Measurements from ENCODE around the gene MYH1.
"Not testable (repeated sequence)": the region's sequence is repeated elsewhere in the genome, so short reads cannot be mapped to it uniquely, and the experiment has no call there.

The MYH1 gene

DNA sequence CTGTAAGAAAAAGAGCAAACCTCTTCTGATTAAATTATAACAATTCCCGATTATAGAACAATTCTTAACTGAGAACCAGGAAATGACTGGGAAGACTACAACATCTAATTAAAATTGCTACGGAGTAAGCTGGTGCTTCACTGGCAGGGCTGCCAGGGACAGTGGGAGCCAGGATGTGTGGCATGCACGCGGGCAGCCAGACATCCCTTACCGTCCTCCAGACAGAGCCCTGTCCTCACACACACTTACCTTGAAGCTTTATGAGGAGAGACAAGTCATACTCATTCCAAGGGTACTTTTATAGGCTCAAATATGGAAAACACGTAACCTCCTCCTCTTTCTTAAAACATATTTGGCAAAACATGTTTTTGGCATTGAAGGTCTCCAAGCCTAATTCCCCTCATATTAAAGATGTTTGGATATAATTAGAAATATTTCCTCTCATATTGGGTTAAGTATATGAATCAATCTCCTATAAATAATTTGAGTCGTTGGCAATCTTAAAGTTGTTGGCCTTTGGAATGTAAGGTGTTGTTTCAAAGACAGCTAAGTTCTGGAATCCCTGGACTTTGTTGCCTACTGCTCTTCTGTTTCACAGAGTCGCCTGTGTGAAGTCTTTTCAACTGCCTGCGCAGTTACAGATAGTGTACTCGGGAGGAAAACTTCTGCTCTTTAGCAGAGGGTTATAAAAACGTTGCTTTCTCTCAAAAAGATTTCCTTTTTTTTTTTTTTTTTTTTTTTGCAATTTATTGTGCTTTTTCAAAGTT lies at the start of gene MYH1:
Gene MYH1 (minus strand): TSS at position 272 of the 767 bp plus-strand sequence. CDS start 1,900 bp downstream, outside the sequence.
- DNase-seq, result no peak

GRCh38 chr17:10563991-10564660 lies 45.8 kb upstream of the MYH1 start:
- DNase-seq, result no peak

DNA sequence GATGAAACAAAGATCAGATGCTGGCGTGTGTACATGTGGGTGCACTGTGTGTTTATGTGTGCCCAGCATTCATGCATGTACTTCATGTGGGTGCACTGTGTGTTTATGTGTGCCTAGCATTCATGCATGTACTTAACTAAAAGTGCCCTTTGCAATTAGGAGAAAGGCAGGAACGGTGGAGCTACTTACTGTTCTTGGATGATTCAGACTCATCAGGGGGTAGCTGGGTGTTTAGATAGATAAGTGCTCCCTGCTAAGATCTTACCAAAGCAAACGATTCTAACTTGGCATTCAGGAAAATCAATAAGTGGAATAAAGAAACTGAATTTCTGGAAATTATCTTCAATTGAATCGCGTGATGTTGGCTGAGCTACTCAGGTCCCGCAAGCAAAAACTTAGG lies 39.7 kb upstream of the MYH1 start:
- no peak for DNase-seq

DNA sequence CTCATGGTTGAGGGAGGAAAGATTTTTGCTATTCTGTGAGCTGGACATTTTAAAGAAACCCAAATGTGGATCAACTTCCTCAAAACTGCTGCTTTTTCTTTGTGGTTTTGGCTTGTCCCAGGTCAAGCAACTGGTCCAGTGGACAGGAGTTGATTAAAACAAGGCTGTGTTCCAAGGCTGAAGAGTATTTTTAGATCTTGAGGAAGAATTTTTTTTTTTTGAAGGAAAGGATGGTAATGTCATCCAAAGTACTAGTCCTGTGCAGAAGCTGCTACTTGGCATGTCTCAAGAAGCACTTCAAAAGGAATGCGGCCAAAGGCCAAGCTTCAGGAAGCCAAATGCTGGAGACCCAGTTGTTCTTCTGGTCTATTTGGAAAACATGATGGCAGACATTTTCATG lies 39.1 kb upstream of the MYH1 start:
- no peak for DNase-seq

DNA sequence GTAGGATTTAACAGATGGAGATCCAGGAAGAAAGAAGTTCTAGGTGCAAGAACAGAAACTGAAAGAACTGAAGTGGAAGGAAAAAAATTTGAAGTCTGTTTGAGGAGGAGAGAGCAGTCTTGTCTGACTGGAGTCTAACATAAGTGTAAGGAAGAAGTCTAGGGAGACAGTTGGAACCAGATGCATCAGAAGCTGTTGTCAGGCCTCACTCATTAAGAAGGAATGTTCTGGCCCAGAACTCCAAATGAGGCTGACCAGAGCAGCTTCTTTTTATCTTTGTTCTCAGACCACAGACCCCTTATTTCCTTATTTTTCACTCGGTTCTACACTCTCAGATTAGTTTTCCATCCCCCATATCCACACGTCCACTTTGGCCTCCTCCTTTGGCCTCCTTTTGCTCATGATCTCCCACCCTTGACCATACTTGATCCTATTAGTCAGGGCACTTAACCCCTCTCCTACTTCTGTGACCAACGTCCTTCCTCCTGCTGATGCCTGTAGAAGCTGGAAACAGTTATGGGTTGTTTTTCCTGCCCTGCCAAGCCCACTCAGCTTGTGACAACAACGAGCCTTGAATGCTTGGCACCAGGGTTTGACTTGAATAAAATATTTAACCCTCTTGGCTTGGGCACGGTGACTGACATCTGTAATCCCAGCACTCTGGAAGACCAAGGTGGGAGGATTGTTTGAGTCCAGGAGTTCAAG lies 38.1 kb upstream of the MYH1 start:
- no peak for DNase-seq

- no peak for DNase-seq
Measured at GRCh38 chr17:10550014-10550413, 31.7 kb upstream of the MYH1 start.

- no peak for DNase-seq
Measured at GRCh38 chr17:10549096-10549842, 30.9 kb upstream of the MYH1 start, which contains the start of gene MYH2. MYH2 (minus strand) TSS chr17:10549658; CDS start chr17:10547920, 1,738 bp downstream.

DNA sequence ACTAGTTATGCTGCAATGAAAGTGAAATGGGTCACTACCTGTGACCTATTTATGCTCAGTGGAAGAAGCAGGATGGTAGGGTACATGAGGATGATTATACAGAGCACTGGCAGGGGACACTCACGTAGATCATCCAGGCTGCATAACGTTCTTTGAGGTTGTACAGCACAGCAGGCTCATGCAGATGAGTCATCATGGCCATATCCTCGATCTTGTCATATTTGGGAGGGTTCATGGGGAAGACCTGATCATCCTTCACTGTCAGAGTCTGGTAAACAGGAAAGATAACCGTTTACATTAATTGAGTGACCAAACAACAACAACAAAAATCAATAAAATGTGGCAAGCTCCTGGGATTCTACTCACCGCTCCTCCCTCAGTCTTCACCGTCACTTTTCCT lies 29.0 kb upstream of the MYH1 start:
- no peak for DNase-seq

DNA sequence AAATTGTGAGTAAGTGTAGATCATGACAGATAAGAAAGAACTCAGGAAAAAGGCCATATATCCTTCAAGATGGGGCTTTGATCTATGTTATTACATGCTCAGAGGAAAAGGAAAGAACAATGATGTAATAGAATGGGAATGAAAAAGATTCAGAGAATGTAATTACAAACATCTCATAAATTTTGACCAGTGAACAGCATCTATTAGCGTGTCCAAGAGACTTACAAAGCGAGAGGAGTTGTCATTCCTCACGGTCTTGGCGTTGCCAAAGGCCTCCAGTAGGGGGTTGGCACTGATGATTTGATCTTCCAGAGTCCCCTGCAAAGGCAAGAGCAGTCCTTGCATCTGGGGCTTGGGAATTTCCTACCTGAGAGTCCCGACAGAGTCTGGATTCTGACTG lies 25.1 kb upstream of the MYH1 start:
- DNase-seq, result peak; percentile 65

DNA sequence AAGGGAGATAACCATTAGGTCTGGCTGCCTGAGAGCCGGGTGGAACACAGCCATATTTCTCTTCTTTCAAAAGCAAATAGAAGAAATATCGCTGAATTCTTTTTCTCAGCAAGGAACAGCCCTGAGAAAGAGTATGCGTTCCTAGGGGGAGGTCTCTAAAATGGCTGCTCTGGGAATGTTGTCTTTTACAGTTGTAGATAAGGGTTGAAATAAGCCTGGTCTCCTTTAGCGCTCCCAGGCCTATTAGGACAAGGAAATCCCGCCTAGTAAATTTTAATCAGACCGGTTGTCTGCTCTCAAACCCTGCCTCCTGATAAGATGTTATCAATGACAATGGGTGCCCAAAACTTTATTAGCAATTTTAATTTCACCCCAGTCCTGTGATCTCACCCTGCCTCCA lies 22.8 kb upstream of the MYH1 start:
- DNase-seq, result not testable (repeated sequence)

- DNase-seq, result no peak
Measured at GRCh38 chr17:10532026-10532425, 13.7 kb upstream of the MYH1 start.

GRCh38 chr17:10527419-10527818 lies 9.1 kb upstream of the MYH1 start:
- DNase-seq, result no peak

GRCh38 chr17:10526517-10526916 lies 8.2 kb upstream of the MYH1 start:
- DNase-seq, result no peak

DNA sequence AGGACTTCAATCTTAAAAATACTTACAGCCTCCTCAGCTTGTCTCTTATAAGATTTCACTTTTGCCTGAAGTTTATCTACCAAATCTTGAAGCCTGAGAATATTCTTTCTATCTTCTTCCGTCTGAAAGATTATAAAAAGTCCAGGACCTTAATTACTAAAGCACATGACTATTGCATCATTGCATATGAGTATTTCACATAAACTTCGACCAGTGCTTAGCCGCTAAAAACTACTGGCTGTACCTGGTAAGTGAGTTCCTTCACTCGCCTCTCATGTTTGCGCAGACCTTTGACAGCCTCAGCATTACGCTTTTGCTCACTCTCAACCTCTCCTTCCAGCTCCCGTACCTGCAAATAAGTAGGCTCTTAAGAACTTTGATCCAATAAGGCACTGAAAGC lies 4.7 kb upstream of the MYH1 start:
- no peak for DNase-seq

DNA sequence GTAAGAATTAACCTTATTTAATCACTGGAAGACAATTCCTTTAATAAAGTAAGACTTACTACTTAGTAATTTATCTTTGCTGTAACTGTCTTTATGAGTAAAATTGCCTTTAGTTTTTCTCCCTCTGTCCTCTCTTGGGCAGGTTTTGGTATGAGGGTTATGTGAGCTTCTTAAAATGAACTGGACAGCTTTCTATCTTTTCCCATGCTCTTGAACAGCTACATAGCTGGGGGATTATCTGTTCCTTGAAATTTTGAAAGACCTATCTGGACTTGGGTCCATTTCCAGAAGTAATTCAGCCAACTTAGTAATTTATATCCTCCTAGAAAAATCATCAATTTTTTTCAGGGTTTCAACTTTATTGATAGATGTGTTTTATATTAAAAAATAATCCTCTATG lies 3.6 kb upstream of the MYH1 start:
- no peak for DNase-seq

DNA sequence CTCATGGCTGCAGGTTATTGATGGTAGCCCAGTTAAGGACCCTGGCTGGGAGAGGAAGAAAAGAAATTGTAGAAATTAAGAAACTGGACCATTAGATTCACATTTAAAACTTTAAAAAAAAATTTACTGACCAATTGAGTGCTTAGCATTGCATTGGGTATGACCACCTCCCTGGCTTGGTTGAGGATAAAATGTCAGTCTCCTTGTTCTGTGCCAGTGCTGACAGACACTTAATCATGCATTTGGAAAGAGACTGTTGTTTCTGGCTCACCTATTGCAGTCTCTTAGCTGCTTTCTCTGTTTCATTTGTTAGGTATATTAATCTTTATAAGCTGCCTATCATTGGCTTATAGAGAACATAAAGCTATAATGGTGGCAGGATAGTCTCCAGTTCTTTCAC lies 1.7 kb downstream of the MYH1 start:
- no peak for DNase-seq

GRCh38 chr17:10516065-10516464 lies 2.3 kb downstream of the MYH1 start:
- DNase-seq, result no peak

DNA sequence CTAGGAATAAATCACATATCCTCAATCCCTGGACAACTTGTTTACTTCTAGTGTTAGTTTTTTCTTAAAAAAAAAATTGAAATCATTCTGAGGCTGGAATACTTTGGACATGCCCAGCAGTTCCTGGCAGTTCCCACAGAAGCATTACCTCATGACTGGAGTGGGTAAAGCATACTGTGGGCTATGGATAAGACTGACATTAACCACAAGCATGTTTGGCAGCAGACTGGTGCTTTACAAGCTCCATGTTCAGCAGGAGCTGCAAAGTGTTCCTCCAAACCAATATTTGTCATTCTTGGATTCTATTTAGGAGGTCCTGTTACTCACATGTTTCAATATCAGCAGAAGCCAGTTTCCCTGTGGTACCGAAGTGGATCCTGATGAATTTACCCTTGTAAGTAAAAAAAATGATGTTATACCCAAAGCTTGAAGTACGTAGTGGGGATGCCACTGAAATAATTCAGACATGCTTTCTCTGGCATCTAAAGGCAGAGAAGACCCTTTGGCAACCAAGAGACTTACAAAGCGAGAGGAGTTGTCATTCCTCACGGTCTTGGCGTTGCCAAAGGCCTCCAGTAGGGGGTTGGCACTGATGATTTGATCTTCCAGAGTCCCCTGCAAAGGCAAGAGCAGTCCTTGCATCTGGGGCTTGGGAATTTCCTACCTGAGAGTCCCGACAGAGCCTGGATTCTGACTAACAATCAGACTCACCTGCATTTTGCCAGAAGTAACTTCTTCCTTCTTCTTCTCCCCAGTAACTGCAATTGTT lies 4.9 kb downstream of the MYH1 start:
- DNase-seq, result no peak

GRCh38 chr17:10512856-10513255 lies 5.5 kb downstream of the MYH1 start:
- no peak for DNase-seq

- no peak for DNase-seq
Measured at GRCh38 chr17:10499950-10500349, 18.4 kb downstream of the MYH1 start.

DNA sequence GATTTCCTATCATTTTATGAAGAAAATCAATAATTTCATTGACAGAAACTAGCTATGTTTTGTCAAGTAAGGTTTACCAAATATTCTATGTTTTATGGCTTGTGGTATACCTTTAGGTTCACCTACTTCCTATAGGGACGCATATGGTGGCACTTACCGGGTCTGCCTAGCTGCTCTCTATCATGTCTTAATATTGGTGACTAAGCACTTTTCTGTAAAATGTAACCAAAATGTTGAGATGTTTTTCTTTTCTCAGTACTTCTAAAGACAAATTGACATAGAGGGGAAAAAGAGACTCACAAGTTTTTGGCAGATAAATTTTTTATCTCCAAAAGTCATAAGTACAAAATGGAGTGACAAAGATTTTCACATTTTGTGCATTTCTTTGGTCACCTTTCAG lies 26.3 kb downstream of the MYH1 start:
- DNase-seq, result no peak

GRCh38 chr17:10482252-10482651 lies 36.1 kb downstream of the MYH1 start:
- DNase-seq, result no peak
